ENCODE results near the gene APOO.
"Not testable (repeated sequence)": the region's sequence is repeated elsewhere in the genome, so short reads cannot be mapped to it uniquely, and the experiment has no call there.

APOO gene

DNA sequence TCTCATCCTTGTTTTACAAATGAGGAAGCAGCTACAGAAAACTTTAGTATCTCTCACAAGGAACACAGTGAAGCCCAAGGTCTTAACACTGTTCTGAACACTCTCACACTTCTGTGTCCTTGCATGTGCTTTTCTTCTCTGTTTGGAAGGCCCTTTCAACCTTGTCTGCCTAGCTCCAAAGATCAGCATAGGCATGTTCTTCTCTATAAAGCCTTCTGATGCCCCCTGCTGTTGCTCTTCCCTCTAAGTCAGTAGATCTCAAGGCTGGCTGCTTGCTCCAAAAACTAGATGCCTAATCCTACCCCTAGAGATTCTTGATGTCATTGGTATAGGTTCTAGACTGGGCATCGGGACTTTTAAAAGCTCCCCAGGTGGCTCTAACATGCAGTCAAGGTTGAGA, 5.9 kb downstream of the APOO start:
- DNase-seq, result no peak

DNA sequence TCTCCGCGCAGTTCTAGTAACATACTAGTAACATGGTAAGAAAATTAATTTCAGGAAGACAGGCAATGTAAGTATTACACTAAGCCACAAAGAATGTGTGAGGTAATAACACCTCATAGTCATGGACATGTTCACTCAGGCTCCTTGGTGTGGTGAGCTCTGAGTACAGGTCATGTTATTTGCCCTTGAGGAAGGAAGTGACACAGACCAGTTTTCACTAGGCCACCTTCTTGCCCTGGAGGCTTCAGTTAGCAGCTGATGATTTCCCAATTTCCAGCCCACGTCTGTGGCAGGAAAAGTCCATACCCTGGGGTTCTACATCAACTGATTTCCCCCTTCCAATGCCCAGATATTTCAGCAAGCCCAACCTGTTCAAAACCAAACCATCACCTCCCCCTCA, 6.7 kb downstream of the APOO start:
- DNase-seq, result no peak

DNA sequence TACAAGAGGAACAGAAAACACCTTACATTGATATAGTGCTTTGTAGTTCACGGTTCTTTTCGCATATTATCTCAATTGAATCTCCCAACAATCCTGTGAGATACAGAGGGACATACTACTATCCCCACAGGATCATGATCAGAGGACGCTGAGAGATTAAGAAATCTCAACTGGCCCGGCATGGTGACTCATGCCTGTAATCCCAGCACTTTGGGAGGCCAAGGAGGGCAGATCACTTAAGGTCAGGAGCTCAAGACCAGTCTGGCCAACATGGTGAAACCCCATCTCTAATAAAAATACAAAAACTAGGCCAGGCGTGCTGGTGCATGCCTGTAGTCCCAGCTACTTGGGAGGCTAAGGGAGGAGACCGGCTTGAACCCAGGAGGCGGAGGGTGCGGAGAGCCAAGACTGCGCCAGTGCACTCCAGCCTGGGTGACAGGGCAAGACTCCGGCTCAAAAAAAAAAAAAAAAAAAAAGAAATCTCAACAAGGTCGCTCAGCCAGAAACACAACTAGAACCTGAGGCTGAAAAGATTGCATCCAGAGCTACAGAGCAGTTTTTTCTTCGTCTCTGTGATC, 7.4 kb downstream of the APOO start:
- no peak for DNase-seq

DNA sequence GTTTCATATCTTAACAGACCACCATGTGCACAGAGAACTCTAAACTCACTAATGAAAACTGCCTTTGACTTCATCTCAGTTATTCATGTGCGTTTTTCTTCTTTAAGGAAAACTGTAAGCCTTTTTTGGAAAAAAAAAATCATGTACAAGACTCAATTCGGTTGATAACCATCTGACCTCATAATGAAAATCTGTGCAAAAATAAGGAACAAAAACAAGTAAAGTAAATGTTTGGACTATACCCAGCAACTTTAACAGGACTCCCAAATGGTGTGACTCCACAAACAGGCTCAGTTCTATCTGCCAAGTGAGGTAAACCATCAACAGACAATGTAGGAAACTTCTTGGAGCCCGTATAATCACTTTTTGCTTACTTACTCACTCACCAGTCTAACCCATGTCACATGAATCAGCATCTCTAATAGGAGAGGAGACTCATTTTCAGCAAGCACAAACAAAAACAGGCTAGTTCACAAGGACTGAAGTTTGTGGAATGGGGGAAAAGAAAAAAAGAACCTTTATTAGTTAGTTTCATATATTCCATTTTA, 9.3 kb downstream of the APOO start:
- DNase-seq, result no peak

DNA sequence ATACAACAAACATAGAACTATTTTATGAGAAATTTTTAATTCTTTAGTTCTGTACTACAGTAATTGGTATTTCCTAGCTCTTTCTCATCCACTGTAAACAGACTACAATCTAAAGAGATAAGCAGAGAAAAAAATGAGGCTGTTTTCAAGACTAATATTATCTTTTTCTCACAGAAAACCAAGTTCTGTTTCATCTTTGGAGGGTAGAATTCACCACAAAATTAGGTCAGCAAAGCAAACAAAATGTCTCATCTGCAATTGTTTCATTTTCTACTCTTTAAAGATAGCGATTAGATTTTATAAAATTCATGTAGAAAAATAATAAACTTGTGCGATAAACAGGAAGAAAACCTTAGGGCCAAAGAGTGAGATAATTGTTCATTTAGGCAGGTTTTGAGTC, 10.8 kb downstream of the APOO start:
- DNase-seq, result no peak

DNA sequence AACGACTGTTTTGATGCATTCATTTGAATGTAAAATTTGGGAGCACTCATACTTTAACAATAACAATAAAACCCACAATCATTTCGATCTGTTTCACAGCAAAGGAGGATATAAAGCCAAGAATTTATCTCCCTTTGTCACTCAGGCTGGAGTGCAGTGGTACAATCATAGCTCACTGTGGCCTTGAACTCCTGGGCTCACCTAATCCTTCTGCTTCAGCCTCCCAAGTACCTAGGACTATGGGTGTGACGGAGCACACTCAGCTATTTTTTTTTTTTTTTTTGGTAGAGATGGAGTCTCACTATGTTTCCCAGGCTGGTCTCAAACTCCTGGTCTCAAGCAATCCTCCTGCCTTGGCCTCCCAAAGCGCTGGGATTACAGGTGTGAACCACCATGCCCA, 11.2 kb downstream of the APOO start:
- DNase-seq, result not testable (repeated sequence)

DNA sequence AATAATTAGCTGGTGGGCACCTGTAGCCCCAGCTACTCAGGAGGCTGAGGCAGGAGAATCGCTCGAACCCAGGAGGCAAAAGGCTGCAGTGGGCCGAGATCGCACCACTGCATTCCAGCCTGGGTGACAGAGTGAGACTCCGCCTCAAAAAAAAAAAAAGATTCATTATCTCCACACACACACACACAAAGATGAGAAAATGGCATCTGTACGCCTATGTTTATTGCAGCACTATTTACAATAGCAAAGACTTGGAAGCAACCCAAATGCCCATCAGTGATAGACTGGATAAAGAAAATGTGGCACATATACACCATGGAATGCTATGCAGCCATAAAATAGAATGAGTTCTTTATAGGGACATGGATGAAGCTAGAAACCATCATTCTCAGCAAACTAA, 12.7 kb downstream of the APOO start:
- DNase-seq, result not testable (repeated sequence)

DNA sequence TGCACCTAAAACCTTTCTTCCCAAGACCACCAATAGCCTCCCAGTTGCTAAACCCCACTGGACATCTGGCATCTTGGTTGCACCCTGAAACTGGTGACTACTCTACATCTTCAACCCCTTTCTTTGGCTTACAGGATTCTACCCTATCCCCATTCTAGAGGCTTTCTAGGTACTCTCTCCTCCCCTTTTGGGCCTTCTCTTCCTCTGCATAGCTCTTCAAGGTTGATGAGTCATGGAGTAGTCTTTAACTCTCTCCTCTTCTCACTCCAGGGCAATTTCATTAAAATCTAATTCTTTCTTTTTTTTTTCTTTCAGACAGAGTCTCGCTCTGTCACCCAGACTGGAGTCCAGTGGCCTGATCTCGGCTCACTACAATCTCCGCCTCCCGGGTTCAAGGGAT, 16.8 kb downstream of the APOO start:
- DNase-seq, result no peak

DNA sequence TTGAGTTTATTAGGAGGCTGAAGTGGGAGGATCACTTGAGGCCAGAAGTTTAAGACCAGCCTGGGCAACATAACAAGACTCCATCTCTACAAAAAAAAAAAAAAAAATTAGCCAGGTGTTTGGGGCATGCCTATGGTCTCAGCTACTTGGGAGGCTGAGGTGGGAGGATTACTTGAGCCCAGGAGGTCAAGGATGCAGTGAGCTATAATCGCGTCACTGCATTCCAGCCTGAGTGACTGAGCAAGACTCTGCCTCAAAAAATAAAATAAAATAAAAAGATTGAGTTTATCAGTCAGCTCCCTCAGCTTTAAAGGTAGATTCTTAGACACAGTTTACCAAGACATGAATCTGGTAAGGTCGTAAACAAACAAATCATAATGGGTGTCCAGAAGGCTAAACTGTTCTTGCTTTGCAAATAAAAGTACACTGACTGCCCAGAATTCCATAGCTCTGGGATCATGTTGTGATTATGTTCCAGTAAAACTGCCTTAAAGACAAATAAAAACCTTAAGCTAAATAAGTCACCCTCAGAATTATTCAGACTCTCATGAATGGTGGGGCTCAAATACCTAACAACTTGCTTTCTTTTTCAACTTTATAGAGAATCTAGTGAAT, 18.7 kb downstream of the APOO start:
- no peak for DNase-seq

DNA sequence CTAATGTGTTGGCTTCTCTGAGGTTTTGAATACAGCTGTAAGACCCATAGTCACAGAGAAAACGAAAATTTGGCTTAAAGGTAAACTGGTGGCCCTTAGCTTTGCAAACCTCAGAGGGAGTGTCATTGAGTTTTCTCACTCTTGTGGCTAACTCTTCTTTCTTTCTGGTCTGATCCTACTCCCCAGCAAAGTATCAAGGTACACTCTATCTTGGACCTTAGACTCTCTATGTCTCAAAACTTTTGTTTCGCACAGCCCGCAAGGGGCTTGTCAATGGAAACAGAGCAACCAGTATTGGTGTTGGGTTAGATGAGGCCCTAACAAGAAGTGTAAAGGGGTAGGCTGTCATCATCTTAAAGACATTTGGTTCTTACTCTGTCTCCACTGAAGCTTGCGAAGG, 19.8 kb downstream of the APOO start:
- no peak for DNase-seq

DNA sequence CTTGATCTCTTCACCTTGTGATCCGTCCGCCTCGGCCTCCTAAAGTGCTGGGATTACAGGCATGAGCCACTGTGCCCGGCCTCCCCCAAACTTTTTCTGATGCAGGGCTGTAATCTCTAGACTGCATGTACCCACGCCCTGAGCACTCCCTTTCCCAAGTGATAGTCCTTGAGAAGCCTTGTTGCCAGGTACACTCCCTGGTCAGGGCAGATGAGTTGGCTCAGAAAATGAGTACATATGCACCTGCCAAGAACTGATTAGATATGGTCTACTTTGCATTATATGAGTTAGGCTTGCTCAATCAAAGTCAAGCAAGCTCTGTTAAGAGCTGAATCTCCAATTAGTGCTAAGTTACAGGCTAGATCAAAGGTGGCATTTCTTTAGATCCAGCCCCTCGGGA, 20.3 kb downstream of the APOO start:
- DNase-seq, result no peak

DNA sequence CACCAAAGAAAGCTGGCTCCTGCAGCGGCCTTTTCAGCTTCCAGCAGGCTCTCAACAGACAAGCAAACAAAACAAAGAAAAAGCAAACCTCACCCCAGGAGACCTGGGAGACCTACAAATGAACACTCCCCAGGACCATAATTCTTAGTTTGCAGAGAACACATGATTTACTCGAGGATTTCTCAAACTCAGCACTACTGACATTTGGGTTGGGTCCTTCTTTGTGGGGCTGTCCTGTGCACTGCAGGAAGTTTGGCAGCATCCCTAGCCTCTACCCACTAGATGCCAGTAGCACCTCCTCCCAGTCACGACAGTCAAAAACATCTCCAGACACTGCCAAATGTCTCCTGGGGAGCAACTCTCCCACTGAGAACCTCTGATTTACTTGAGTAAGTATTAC, 21.9 kb downstream of the APOO start:
- no peak for DNase-seq

DNA sequence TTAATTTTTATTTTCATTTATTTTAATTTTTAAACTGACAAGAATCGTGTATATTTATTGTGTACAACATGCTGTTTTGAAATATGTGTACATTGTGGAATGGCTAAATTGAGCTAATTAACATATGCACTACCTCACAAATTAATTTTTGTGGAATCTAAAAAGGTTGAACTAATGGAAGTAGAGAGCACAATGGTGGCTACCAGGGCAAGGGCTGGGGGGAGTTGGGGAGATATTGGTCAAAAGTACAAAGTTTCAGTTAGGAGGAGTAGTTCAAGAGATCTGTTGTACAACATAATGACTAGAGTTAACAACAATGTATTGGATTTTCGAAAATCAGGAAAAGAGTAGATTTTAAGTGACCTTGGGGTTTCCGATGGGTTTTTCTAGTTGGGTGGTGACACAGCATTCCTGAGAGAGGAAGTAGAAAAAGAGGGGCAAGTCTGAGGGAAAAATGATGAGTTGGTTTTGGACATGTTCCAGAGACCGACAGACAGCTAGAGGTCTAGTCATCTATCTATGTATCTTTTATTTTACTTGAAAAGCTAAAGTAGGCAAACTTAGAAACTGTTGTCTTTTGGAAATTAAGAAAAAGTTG, 23.2 kb downstream of the APOO start:
- DNase-seq, result no peak

DNA sequence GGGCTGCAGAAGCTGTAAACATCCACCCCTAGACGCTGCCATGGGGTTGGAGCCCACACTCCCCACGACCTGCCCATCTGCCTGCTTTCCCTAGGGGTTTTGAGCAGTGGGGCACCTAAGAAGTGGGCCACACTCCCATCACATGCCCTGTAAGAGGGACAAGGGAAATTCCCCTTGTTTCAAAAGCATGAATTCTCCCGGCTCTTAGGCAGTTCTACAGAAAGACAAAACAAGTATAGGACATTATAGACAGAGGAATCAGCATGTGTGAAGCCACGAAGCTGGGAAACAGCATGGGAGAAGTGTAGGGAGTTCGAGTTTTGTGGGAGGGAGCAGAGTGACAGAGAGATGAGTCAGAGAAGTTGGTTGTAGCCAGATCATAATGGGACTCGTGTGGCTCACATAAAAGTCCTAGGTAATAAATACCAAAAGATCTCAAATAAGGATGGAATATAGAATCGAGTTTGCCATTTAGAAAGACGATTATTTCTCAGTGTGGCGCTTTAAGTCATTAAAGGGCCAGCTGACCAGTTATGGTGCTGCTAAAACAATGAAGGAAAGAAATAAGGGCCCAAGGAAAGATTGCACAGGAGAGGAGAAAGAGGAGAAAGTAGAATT, 23.9 kb downstream of the APOO start:
- peak; percentile 7 for DNase-seq

DNA sequence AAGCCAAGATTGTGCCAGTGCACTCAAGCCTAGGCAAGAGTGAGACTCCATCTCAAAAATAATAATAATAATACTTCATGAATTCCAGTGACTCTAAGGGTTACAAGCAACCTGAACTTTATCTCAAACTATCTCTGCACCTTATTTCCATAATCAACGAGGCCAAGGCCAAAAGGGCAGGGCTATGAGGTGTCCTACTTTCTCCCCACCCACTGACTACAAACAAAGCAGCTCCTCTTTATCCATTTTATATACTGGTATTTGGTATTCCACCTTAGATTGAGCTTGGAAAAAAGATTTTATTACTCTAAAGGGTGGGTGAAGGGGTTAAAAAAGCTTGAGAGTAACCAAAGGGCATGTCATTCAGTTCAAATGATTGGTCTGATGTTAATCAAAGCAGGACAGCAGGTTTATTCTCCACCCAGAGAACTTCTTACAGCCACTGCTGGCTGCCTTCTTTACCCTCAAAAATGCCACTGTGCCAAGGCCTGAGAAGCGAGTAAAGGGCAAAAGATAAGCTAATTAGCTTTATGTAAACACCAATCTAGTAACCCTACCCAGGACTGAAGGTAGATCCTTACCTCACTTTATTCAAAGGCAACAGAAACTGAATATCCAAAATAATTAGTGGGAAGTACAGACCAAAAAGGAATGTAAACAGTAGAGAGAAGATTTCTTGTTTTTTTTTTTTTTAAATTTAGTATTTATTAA, 28.2 kb downstream of the APOO start:
- DNase-seq, result no peak

DNA sequence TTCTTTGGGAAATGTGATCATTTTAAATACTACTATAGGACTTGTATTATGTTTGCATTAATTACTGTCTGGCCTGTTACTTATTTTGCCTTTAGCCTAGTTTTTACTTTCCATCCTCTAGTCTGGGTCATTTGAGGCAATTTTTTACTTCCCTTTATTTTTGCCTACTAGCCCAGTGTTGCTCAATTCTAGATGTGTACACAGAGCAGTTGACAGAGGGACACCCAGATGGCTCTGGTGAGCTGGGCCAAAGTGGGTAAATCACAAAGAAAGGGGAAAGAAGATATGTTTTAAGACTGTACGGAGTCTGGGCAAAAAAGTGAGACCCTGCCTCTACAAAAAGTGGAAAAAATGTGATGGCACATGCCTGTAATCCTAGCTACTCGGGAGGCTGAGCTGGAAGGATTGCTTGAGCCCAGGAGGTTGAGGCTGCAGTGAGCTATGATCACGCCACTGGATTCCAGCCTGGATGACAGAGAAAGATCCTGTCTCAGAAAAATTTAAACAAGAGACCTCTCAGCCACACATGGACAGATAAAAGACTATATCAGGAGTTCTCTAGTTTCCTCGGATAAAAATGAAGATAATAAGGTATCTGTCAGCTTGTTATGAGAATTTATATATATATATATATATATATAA, 35.7 kb downstream of the APOO start:
- no peak for DNase-seq

DNA sequence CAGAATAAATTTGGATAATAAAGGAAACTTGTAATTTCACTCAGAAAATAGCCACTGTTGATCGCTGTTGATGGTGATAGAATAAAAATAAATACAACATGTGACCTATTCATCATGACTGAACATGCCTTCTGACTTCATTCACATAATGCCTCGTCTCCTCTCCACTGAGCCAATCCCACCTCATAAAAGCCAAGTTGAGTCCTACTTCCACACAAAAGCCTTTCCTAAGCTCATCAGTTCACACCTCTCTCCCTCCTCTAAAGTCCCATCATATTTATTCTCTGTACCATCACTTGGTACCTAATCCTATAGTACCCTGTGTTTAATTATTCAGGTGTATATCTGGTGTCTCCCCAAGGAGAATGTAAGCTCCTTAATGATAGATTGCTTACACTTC, 37.7 kb downstream of the APOO start:
- no peak for DNase-seq

DNA sequence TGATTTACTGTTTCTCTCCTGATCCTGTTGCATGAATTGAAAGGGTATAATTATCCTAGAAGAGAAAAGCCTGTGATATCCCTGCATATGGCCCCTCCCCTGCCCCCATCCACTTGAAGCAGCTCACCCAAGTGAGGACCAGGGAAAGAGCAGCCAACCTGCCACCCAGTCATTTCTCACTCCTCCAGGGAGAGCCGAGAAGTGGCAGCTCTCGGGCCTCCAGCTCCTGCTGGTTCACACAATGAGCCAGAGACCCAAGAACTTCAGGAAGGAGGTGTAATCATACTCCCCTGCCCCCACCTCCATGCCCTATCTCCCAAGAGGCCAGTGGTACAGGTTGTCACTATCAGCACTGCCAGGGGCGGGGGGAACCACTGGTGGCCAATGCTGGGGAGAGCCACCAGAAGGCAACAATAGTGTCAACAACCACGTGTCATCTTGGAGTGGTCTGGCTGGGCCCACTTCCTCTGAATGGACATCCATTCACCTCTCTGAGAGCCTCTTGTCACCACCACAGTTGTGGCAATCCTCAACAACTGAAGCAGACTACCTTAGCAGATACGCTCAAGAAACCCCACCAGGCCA, 42.9 kb downstream of the APOO start:
- DNase-seq, result no peak

DNA sequence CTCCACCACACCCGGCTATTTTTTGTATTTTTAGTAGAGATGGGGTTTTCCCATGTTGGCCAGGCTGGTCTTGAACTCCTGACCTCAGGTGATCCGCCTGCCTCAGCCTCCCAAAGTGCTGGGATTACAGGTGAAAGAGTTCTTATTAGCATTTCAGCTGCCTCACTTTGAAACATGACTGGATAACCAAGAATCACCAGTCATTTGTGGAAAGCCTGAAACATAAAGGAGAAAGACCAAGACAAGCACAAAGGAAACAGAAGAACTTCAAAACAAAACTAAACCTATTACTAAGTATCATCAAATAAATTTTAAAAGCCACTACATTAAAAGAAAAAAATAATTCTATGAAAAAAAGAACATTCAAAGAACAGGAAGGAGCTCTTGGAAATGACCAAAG, 45.8 kb downstream of the APOO start:
- DNase-seq, result not testable (repeated sequence)

DNA sequence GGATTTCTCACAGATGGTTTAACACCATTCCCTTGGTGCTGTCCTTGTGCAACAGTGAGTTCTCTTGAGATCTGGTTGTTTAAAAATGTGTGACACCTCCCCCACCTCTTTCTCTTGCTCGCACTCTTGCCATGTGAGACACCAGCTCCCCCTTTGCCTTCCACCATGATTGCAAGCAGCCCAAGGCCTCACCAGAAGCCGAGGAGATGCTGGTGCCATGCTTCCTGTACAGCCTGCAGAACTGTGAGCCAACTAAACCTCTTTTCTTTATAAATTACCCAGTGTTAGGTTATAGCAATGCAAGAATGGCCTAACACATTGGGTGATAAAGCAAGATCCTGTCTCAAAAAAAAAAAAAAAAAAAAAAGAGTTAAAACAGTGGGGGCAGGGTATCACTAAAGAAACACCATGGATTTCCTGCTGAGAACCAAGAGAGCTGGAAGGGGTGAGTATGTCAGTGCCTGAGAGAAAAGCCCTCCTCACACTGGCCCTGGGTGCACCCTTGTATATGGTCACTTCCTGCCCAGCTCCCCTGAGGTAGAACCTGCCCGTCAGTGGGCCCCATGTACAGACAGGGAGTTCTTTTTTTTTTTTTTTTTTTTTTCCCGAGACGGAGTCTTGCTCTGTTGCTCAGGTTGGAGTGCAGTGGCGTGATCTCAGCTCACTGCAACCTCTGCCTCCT, 46.4 kb downstream of the APOO start:
- no peak for DNase-seq

DNA sequence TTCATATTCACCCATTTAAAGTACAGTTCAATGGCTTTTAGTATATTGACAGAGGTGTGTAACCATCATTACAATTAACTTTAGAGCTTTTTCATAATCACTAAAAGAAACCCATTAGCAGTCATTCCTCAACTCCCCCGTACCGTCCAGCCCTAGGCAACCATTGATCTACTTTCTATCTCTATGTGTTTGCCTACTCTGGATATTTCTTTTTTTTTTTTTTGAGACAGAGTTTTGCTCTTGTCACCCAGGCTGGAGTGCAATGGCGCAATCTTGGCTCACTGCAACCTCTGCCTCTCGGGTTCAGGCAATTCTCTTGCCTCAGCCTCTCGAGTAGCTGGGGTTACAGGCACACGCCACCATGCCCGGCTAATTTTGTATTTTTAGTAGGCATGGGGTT, 48.5 kb downstream of the APOO start:
- not testable (repeated sequence) for DNase-seq

DNA sequence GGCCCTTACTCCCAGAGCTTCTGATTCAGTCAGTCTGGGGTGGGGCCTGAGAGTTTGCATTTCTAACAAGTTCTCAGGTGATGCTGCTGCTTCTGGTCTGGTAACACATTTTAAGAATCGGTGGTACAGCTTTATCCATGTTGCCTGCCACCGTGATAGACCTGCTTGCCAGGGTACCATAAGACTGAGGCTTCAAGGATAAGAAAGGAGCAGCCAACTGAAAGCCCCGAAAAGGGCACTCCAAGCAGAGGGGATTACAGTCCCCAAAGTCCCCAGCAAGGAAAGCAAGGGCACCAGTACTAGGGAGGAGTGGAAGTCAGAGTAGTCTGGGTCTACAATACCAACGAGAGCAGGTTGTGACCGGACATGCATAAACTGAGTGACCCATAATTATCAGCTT, 49.8 kb downstream of the APOO start:
- no peak for DNase-seq

Data from GOT3 (cell line).